Measurements from ENCODE around the gene MYOM3.

The MYOM3 gene

GRCh38 chr1:24136956-24137539, 25.1 kb upstream of the MYOM3 start:
- H3K23ac ChIP-seq (ENCODE audit: low read length in 2 of 2): no peak overlapping the region
- H4K91ac ChIP-seq (ENCODE audit: low read length): no peak overlapping the region
- no peak overlapping the region for H2BK15ac ChIP-seq (ENCODE audit: low read depth, poor library complexity, severe bottlenecking)
- peaks cover 4 to 33% of the 10 kb centered on the region in 2 experiments for H3K27me3 ChIP-seq (ENCODE audit: control insufficient read depth in 1 of 2, insufficient read depth in 1 of 2, low read length in 2 of 2)
- 94% methylated on average over 15 of the region's 15 CpGs for WGBS
- H2BK120ac ChIP-seq (ENCODE audit: low read depth, low read length): no peak overlapping the region
- no peaks in the 10 kb centered on the region for H3K79me1 ChIP-seq (replicated peaks; ENCODE audit: low read length, poor library complexity, severe bottlenecking)
- no peaks in the 10 kb centered on the region for H3K9me3 ChIP-seq (ENCODE audit: control insufficient read depth, low read length)
- no peak overlapping the region for H4K8ac ChIP-seq (ENCODE audit: low read length)
- H3K9ac ChIP-seq (ENCODE audit: low read length): no peak overlapping the region
- no peak overlapping the region for H2AFZ ChIP-seq (ENCODE audit: low read depth, low read length)
- no peak overlapping the region for H3K4me3 ChIP-seq (ENCODE audit: insufficient read depth in 1 of 2, low read depth in 1 of 2, low read length in 2 of 2)
- H3K4me2 ChIP-seq (ENCODE audit: low read length, poor library complexity, severe bottlenecking): no peak overlapping the region
- no peak overlapping the region for H2BK5ac ChIP-seq (ENCODE audit: low read depth, low read length, poor library complexity, severe bottlenecking)
- H3K27ac ChIP-seq (ENCODE audit: low read length, poor library complexity, severe bottlenecking): no peak overlapping the region
- no peak overlapping the region for H2BK12ac ChIP-seq (ENCODE audit: low read length in 2 of 2)
- no peaks in the 10 kb centered on the region for H3K4me1 ChIP-seq (ENCODE audit: control insufficient read depth, insufficient read depth, low read depth, low read length)
- no peaks in the 10 kb centered on the region for H3K36me3 ChIP-seq (ENCODE audit: control insufficient read depth in 1 of 2, insufficient read depth in 2 of 2, low read depth in 1 of 2, low read length in 2 of 2)
- no peak overlapping the region for H3K18ac ChIP-seq (ENCODE audit: low read depth in 1 of 2, low read length in 2 of 2)
- H2AK5ac ChIP-seq (ENCODE audit: low read length, severe bottlenecking): no peak overlapping the region
- no peak for DNase-seq
- H3K4ac ChIP-seq (ENCODE audit: low read depth in 1 of 2, low read length in 2 of 2): no peak overlapping the region
- H3K14ac ChIP-seq (ENCODE audit: low read length in 2 of 2): no peak overlapping the region

- Histone ChIP-seq H3K23ac (ENCODE audit: low read length in 2 of 2) (no peak overlapping the region), H2BK15ac (ENCODE audit: low read depth, poor library complexity, severe bottlenecking) (no peak overlapping the region), H3K79me1 (replicated peaks; ENCODE audit: low read length, poor library complexity, severe bottlenecking) (no peaks in the 10 kb centered on the region), H2BK12ac (ENCODE audit: low read length in 2 of 2) (no peak overlapping the region), H3K27me3 (ENCODE audit: control insufficient read depth in 1 of 2, insufficient read depth in 1 of 2, low read length in 2 of 2) (peaks cover 0 to 21% of the 10 kb centered on the region in 2 experiments), H3K14ac (ENCODE audit: low read length in 2 of 2) (no peak overlapping the region), H3K18ac (ENCODE audit: low read depth in 1 of 2, low read length in 2 of 2) (no peak overlapping the region), H3K36me3 (ENCODE audit: control insufficient read depth in 1 of 2, insufficient read depth in 2 of 2, low read depth in 1 of 2, low read length in 2 of 2) (no peaks in the 10 kb centered on the region), H3K4ac (ENCODE audit: low read depth in 1 of 2, low read length in 2 of 2) (no peak overlapping the region), H4K8ac (ENCODE audit: low read length) (no peak overlapping the region), H2BK120ac (ENCODE audit: low read depth, low read length) (no peak overlapping the region), H2AFZ (ENCODE audit: low read depth, low read length) (no peak overlapping the region), H3K9ac (ENCODE audit: low read length) (no peak overlapping the region), H3K27ac (ENCODE audit: low read length, poor library complexity, severe bottlenecking) (no peak overlapping the region), H4K91ac (ENCODE audit: low read length) (no peak overlapping the region), H2AK5ac (ENCODE audit: low read length, severe bottlenecking) (no peak overlapping the region), H3K9me3 (ENCODE audit: control insufficient read depth, low read length) (peaks cover 5% of the 10 kb centered on the region), H3K4me1 (ENCODE audit: control insufficient read depth, insufficient read depth, low read depth, low read length) (no peaks in the 10 kb centered on the region), H3K4me3 (ENCODE audit: insufficient read depth in 1 of 2, low read depth in 1 of 2, low read length in 2 of 2) (no peak overlapping the region), H3K4me2 (ENCODE audit: low read length, poor library complexity, severe bottlenecking) (no peak overlapping the region), H2BK5ac (ENCODE audit: low read depth, low read length, poor library complexity, severe bottlenecking) (no peak overlapping the region)
- 89% methylated on average over 3 of the region's 3 CpGs for WGBS
- DNase-seq: no peak
Measured at GRCh38 chr1:24134376-24134775, 22.4 kb upstream of the MYOM3 start.

- H2AFZ ChIP-seq (ENCODE audit: low read depth, low read length): no peak overlapping the region
- WGBS: no CpG with 5 or more reads among the region's 1 CpG
- H2BK120ac ChIP-seq (ENCODE audit: low read depth, low read length): no peak overlapping the region
- H2AK5ac ChIP-seq (ENCODE audit: low read length, severe bottlenecking): no peak overlapping the region
- DNase-seq: no peak
- H2BK15ac ChIP-seq (ENCODE audit: low read depth, poor library complexity, severe bottlenecking): no peak overlapping the region
- H4K91ac ChIP-seq (ENCODE audit: low read length): no peak overlapping the region
- H2BK12ac ChIP-seq (ENCODE audit: low read length in 2 of 2): no peak overlapping the region
- no peak overlapping the region for H3K27ac ChIP-seq (ENCODE audit: low read length, poor library complexity, severe bottlenecking)
- H3K27me3 ChIP-seq (ENCODE audit: control insufficient read depth in 1 of 2, insufficient read depth in 1 of 2, low read length in 2 of 2): peaks cover 0 to 18% of the 10 kb centered on the region in 2 experiments
- peaks cover 5% of the 10 kb centered on the region for H3K9me3 ChIP-seq (ENCODE audit: control insufficient read depth, low read length)
- no peak overlapping the region for H3K4me2 ChIP-seq (ENCODE audit: low read length, poor library complexity, severe bottlenecking)
- H3K79me1 ChIP-seq (replicated peaks; ENCODE audit: low read length, poor library complexity, severe bottlenecking): no peaks in the 10 kb centered on the region
- no peak overlapping the region for H3K18ac ChIP-seq (ENCODE audit: low read depth in 1 of 2, low read length in 2 of 2)
- H3K4me3 ChIP-seq (ENCODE audit: insufficient read depth in 1 of 2, low read depth in 1 of 2, low read length in 2 of 2): no peak overlapping the region
- no peaks in the 10 kb centered on the region for H3K4me1 ChIP-seq (ENCODE audit: control insufficient read depth, insufficient read depth, low read depth, low read length)
- no peak overlapping the region for H4K8ac ChIP-seq (ENCODE audit: low read length)
- no peak overlapping the region for H2BK5ac ChIP-seq (ENCODE audit: low read depth, low read length, poor library complexity, severe bottlenecking)
- no peaks in the 10 kb centered on the region for H3K36me3 ChIP-seq (ENCODE audit: control insufficient read depth in 1 of 2, insufficient read depth in 2 of 2, low read depth in 1 of 2, low read length in 2 of 2)
- H3K9ac ChIP-seq (ENCODE audit: low read length): no peak overlapping the region
- no peak overlapping the region for H3K23ac ChIP-seq (ENCODE audit: low read length in 2 of 2)
- no peak overlapping the region for H3K4ac ChIP-seq (ENCODE audit: low read depth in 1 of 2, low read length in 2 of 2)
- no peak overlapping the region for H3K14ac ChIP-seq (ENCODE audit: low read length in 2 of 2)
Measured at GRCh38 chr1:24133819-24134218, 21.9 kb upstream of the MYOM3 start.

GRCh38 chr1:24130385-24130784, 18.4 kb upstream of the MYOM3 start:
- H3K4me3 ChIP-seq (ENCODE audit: insufficient read depth in 1 of 2, low read depth in 1 of 2, low read length in 2 of 2): no peak overlapping the region
- H2BK5ac ChIP-seq (ENCODE audit: low read depth, low read length, poor library complexity, severe bottlenecking): no peak overlapping the region
- no peaks in the 10 kb centered on the region for H3K36me3 ChIP-seq (ENCODE audit: control insufficient read depth in 1 of 2, insufficient read depth in 2 of 2, low read depth in 1 of 2, low read length in 2 of 2)
- H2BK120ac ChIP-seq (ENCODE audit: low read depth, low read length): no peak overlapping the region
- H3K18ac ChIP-seq (ENCODE audit: low read depth in 1 of 2, low read length in 2 of 2): no peak overlapping the region
- H4K8ac ChIP-seq (ENCODE audit: low read length): no peak overlapping the region
- H4K91ac ChIP-seq (ENCODE audit: low read length): no peak overlapping the region
- H2AK5ac ChIP-seq (ENCODE audit: low read length, severe bottlenecking): no peak overlapping the region
- DNase-seq: no peak
- no peak overlapping the region for H3K4me2 ChIP-seq (ENCODE audit: low read length, poor library complexity, severe bottlenecking)
- no peak overlapping the region for H2AFZ ChIP-seq (ENCODE audit: low read depth, low read length)
- H3K27ac ChIP-seq (ENCODE audit: low read length, poor library complexity, severe bottlenecking): no peak overlapping the region
- peaks cover 0 to 19% of the 10 kb centered on the region in 2 experiments for H3K27me3 ChIP-seq (ENCODE audit: control insufficient read depth in 1 of 2, insufficient read depth in 1 of 2, low read length in 2 of 2)
- H3K9me3 ChIP-seq (ENCODE audit: control insufficient read depth, low read length): peaks cover 5% of the 10 kb centered on the region
- H3K9ac ChIP-seq (ENCODE audit: low read length): no peak overlapping the region
- no peak overlapping the region for H2BK12ac ChIP-seq (ENCODE audit: low read length in 2 of 2)
- H2BK15ac ChIP-seq (ENCODE audit: low read depth, poor library complexity, severe bottlenecking): no peak overlapping the region
- WGBS: 86% methylated on average over 2 of the region's 3 CpGs
- H3K4ac ChIP-seq (ENCODE audit: low read depth in 1 of 2, low read length in 2 of 2): no peak overlapping the region
- no peaks in the 10 kb centered on the region for H3K4me1 ChIP-seq (ENCODE audit: control insufficient read depth, insufficient read depth, low read depth, low read length)
- no peak overlapping the region for H3K14ac ChIP-seq (ENCODE audit: low read length in 2 of 2)
- H3K79me1 ChIP-seq (replicated peaks; ENCODE audit: low read length, poor library complexity, severe bottlenecking): no peaks in the 10 kb centered on the region
- H3K23ac ChIP-seq (ENCODE audit: low read length in 2 of 2): no peak overlapping the region
